ENCODE data around the gene SLC6A5.

SLC6A5 gene

DNA sequence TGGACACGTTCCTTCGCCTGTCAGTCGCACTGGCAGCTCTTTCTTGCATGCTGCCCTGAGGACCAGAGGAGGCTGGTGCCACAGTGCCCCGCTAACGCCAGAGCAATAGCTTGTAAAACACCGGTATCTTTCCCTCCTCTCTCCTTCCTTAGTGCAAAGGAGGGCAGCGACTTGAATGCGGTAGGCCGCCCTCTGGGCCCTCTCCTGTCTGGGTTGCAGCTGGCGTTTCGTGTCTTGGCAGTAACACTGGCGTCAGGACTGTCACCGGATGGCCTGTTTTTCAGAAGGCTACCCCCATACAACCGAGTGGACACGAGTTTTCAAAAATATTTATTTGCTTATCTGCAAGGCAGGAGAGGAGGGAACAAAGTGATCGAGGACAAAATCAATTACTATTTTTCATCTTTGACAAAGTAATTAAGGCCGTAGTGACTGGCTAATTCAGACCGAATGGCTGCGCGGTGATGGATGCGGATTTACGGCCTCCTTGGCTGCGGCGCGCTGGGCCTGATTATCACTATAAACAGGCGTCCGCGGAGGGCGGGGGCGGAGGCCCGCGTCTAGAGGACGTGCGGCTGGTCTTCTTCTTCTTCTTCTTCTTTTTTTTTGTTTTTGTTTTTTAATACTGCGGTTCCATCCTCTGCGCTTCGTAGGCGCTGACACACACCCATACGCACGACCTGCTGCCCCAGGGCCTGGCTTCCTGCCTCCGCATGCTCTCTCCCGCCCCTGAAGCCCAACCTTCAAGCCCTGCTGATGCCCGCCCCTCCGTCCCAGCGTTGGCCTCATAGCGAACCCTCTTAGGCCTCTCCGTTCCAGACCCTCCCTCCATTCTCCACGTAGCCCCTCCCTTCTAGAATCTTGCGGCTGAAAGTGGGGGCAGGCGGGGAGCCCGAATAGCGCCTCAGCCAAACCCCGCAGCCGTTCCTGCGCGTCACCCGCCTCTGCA, 2.9 kb upstream of the SLC6A5 start:
- DNase-seq (ENCODE audit: low read depth in 2 of 2): no peak

DNA sequence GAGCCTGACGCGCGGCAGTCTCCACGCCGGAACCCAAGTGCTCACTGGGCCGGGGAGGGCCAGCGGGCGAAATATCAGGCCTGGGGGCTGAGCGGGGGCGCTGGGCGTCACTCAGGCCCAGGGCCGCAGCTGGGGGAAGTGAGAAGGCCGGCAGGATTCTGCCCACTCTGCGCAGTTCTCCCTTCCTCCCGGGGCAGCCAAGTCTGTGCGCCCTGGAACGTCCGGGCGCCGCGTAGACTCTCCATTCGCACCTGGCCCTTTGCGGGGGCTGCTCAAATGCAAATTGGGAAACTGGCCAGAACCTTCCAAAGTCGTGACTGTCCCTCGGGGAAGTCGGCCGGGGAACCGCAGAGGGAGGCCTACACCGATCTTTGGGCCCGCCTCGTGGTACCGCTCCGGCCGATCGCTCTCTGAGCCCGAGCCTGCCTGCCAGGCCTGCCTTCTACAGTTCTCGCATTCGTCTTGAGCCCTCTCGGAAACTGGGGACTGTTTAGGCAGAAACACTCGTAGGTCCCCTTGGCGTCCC, 2.2 kb upstream of the SLC6A5 start:
- no peak for DNase-seq (ENCODE audit: low read depth in 2 of 2)

DNA sequence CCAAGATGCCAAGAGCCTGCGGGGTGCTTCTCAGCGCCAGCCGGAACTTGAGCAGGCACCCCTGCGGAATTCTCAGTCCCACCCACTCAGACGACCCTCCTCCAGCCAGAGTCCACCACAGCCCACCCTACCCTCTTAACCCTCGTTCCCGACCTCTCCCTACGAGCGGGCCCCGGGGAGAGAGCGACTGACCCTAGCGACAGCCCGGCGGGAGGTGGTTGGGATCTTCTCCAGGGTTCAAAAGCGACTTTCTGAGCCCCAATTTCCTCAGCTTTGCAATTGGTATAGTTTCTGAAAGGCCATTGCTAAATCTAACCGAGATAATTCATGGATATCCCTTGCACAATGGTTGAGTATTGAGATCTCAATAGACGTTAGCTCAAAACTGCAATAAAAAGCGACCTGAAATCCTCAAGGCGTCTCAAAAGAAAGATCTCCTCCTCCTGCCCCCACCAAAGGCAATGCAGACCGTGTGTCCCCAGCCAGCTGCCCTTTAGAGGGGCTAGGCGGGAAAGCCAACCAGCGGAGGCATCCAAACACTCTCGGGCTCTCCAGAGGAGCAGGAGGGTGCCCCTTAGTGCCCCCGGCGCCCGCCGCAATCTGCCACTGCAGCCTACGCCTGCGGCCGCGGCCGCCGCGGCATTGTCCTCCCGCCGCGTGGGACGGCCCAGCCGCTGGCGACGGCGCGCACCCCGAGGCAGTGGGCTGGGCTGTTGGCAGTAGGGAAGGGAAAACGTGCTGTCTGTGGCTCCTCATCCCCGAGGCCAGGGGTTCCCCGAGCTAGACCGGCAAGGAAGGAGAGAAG, 1.5 kb upstream of the SLC6A5 start:
- DNase-seq (ENCODE audit: low read depth in 2 of 2): no peak

DNA sequence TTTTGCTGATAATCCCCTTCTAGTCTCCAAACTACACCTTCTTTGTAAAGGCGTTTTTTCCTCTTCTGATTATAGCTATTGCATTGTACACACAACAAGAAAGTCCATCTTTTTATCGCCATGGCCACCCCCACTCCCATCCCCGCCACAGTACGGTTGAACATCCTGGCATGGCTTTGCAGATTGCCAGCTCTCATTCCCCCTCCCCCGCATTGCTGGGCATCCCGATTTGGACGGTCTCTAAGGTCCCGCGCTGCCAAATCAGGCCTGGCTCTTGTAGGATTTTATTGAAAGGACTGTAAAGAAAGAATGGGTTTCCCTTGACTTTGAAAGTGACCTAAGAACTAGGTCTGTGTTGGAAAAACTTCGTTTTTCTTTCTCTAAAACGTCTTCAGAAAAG, 916 bp upstream of the SLC6A5 start:
- no peak for DNase-seq (ENCODE audit: low read depth in 2 of 2)

DNA sequence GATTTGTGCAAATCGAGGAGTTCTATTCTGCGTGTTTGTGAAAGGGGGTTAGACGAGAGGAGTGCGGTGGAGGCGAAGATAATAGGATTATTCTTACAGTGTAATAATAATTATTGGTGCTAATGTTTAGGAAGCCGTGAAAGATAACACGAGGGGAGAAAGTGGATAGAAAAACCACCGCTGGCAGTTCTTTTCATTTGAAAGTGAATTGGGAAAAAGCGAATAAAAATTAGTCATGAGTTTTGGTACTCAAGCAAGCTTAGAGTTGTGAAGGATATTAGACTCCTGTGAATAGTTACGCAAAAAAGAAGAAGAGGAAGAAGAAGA, 575 bp downstream of the SLC6A5 start:
- no peak for DNase-seq (ENCODE audit: low read depth in 2 of 2)

DNA sequence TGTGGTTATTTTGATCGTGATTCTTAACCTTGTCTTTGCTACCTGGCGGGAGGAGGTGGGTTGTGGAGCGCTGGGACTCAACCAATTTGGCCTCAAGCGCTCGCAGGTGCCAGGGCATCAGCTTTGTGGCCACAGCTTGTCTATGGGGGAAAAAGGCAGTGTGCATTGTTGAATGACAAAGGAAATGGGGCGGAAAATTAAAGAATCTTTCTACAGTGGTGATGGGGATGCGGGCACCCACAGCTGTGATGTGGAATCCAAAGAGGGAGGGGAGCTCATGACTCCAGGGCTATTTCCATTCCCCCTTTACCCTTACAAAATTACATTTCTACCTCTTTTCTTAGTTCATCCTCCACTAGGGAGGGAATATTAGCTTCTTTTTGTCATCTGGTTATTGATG, 1.1 kb downstream of the SLC6A5 start:
- DNase-seq (ENCODE audit: low read depth in 2 of 2): no peak

DNA sequence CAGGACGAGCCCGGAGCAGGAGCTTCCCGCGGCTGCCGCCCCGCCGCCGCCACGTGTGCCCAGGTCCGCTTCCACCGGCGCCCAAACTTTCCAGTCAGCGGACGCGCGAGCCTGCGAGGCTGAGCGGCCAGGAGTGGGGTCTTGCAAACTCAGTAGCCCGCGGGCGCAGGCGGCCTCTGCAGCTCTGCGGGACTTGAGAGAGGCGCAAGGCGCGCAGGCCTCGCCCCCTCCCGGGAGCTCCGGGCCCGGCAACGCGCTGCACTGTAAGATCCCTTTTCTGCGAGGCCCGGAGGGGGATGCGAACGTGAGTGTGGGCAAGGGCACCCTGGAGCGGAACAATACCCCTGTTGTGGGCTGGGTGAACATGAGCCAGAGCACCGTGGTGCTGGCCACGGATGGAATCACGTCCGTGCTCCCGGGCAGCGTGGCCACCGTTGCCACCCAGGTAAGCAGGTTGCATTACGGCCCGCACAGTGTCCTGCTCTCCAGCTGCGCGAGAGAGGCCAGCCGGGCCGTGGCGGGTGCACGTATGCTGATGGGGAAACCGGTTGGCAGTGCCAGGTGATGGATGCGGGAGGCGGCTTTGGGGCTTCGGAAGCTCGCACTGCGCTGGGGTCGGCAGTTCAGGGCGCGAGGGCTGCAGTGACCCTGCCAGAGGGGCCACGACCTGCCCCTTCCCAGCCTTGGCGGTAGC, 2.0 kb downstream of the SLC6A5 start:
- DNase-seq (ENCODE audit: low read depth in 2 of 2): no peak

DNA sequence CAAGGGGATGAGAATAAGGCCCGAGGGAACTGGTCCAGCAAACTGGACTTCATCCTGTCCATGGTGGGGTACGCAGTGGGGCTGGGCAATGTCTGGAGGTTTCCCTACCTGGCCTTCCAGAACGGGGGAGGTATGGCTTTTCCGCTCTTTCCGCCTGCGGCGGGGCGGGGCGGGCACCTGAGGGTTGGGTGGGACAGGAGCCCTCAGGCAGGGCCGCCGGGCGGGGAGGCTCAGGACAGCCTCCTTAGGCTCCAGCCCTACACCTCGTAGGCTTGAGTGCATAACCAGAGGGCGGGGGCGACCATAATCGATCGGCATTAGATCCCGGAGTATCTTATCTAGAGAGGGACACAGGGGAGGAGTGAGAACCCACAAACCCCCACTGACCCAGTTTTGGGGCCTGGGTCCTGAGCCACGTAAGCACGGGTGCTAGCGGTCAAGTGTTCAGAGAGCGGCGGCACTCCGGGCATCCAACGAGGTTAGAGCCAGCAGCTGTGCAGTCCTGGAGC, 4.9 kb downstream of the SLC6A5 start:
- no peak for DNase-seq (ENCODE audit: low read depth in 2 of 2)

DNA sequence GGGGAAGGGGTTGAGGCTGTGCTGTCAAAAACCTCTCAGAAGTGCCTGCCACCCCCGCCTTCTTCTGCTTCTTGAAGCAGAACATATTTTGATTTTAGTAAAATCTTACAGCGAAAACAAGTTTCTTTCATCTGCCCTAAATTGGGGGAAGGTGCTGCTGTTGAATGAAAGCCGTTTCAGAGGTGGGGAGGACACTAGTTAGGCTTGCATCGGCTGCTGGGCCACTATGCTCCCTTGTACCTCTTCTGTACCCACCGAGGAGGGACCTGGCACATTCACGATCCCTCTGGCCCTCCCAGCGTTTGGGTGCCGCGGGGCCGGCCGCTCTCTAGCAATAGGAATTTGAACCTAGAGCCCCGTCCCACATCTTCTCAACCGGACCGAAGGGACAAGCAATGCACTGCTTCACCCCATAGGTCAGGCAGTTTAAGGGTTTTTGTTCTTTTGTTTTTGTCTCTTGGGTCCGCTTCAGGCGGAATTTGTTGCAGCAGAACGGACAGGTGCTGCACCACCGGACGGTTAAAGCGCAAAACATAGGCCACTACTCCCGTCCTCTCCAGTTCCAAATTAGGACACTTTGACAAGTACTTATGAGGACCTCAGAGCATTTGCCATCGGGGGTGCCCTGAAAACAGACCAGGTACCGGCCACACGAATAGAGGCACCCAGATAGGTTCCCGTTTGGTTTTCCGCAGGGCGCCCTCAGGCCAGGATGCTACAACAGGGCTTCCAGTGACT, 5.6 kb downstream of the SLC6A5 start:
- no peak for DNase-seq (ENCODE audit: low read depth in 2 of 2)

DNA sequence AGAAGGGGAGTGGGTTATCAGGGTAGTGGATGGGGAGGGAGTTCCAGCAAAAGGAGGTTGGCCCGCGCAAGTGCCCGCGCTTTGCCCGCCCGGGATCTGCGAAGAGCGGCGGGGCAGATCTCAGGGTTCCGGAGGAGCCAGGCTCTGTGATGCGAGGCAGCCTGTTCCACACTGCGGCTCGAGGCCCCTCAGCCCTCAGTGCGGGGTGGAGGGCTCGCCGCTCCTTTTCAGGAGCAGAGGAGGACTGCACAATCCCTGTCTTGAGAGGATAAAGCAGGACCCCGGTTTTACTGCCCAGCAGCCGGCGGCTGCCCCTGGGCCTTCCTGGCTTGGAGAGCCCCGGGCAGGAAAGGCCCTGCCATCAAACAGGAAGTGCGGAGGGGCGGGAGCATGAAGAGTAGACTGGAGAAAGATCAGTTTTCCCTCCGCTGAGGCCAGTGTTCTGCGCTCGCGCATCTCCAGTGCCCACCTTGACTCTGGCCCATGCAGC, 6.2 kb downstream of the SLC6A5 start:
- no peak for DNase-seq (ENCODE audit: low read depth in 2 of 2)

DNA sequence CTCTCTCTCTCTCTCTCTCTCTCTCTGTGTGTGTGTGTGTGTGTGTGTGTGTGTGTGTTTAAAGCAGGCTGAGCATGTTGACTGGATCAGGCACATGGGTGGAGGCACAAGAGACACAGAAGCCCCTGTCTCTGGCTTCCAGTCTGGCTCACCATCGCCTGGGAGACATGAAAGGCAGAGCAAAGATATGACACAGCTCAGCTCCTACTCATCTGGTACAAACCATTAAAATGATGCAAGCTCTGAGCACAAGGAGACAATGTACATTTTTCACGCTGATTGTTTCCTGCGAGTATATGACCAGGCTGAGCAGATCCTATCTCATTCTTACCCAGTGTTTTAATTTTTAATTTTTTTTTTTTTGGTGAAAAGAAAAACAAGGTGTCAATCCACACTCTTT, 9.5 kb downstream of the SLC6A5 start:
- DNase-seq (ENCODE audit: low read depth in 2 of 2): no peak

DNA sequence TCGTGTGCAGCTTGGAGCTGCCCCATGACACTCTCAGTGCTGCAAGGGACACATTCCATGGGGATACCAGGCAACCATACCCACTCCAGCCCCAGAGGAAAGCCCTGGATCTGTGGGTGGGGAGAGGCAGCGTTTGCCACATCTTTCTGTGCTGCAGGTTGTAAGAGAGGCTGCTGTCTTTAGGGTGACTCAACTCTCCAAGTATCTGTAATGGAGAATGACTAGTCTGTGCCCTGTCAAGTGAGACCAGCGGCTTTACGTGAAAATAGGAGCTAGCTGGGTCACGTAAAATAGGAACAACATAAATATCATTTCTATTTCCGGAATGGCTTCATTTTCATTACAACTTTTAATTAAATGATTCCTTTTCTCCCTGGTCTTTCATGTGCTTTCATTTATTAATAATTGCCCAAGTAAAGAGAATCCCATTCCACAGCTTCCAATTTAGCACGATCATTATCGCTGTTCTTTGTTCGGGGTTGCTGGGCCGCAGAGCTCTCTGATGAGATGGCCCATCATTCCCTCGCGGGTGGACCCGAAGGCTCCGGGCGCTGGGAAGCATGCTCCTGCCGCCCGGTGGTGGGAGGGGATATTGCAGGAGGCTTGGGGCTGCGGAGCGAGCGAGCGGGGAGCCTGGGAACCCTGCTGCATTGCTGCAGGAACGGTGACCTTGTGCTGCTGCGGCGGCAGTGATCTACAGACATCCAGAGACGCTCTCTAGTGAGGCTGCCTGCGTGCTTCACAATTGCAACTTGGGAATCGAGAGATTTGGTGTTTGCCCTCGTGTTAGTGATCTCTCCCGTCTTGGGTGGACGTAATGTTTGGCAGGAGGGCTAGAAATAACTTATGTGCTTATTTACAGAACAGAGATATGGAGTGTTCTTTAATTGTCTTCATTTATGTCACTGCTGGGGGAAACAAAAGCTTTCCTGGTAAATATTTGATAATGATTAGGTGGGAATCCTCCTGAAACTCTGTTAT, 10.6 kb downstream of the SLC6A5 start:
- DNase-seq (ENCODE audit: low read depth in 2 of 2): peak; percentile 56 to 64

DNA sequence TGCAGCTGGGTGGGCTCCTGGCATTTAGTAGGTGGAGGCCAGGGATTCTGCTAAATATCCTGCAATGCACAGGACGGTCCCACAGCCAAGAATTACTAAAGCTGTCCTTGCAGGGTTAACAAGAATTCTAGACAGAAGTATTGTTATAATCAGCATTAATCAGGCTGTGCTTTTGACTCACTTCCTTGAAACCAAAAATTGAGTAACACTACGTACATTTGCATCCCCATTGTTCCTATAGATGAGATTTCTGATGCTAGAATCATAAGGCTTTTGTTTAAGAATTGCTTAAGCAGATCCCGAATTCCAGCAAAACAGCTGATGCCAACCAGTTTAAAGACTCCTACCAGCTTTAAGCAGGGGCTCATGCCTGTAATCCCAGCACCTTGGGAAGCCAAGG, 11.4 kb downstream of the SLC6A5 start:
- DNase-seq (ENCODE audit: low read depth in 2 of 2): no peak

DNA sequence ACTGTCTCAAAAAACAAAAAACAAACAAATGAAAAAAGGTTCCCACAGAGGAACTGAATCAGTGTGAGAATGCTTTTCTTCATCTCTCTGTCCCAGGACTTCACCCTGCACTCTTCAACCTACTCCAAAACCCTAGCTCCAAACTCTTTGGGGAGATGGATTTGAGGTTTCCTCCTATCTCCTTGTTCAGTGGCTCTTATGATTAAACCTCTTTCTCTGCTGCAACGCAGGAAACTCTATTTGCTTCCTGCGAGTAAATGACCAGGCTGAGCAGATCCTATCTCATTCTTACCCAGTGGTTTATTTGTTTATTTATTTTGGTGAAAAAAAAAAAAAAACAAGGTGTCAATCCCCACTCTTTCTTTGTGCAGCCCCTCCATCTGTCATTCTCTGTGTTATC, 12.0 kb downstream of the SLC6A5 start:
- no peak for DNase-seq (ENCODE audit: low read depth in 2 of 2)

DNA sequence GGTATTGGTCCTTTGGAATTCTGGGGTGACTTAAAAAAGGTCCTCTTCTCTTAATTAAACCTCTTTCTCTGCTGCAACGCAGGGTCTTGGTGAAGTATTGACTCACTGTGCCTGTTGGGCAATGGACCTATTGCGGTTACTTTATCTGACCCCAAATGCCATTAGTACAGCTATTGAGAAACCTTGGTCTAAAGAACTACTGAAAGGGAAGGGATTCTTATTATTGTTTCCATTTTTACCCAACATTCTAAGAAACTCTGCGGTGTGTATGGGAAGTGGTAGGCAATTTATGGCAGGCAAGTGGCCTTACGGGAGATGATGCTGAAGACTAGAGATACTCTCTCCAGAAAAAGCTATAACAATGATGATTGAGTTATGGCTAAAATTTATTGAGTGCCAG, 12.5 kb downstream of the SLC6A5 start:
- DNase-seq (ENCODE audit: low read depth in 2 of 2): no peak

DNA sequence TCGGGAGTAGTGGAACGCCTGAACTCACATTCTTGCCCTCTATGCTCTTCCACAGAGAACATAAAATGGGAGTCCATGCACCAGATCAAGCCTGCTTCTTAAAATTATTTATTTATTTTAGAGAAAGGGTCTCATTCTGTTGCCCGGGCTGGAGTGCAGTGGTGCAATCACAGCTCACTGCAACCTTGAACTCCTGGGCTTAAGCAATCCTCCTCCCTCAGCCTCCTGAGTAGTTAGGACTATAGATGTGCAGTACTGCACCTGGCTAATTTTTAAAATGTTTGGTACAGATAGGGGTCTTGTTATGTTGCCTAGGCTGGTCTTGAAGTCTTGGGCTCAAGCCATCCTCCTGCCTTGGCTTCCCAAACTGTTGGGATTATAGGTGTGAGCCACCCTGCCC, 13.0 kb downstream of the SLC6A5 start:
- DNase-seq (ENCODE audit: low read depth in 2 of 2): no peak

DNA sequence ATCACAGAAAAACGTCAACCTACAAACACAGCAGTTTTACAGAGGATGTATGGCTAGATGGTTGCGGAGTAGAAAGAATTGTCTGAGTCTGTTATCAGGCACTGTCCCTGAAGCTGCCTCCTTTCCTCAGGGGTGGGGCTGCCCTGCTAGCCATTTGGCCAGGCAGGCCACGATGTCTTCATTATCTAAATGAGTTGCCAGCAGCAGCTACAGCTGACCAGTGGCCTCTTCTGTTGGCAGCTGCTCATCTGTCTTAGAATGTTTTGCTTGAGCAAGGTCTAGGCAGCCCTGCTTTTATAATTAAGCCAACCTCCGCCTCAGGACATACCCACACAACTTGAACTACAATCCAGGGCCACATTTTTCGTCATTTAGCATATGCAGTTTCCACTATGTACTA, 17.5 kb downstream of the SLC6A5 start:
- no peak for DNase-seq (ENCODE audit: low read depth in 2 of 2)

DNA sequence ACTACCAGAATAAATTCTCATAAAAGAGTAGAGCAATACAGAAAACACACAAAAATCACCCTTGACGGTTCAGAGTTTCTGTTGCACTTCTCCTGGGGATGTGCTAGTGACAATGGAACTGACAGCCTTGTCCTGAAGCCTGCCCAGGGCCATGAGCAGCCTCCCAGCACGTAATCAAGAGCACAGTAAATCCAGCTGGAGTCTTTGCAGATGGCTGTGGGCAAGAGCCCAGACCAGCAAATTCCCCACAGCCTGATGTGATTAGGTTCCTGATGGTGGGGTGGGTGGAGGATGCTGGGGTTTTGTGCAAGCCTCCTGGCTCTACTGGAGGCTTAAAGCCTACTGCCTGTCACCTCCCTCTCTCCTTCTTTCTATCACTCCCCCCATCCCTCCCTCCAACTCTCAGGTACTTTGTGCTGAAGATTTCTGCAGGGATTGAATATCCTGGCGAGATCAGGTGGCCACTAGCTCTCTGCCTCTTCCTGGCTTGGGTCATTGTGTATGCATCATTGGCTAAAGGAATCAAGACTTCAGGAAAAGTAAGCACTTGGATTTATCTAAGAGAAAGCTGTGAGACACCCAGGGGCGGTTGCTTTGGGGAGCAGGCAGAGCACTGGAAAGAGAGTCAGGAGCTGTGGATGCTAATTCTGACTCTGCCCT, 18.1 kb downstream of the SLC6A5 start:
- DNase-seq (ENCODE audit: low read depth in 2 of 2): no peak

DNA sequence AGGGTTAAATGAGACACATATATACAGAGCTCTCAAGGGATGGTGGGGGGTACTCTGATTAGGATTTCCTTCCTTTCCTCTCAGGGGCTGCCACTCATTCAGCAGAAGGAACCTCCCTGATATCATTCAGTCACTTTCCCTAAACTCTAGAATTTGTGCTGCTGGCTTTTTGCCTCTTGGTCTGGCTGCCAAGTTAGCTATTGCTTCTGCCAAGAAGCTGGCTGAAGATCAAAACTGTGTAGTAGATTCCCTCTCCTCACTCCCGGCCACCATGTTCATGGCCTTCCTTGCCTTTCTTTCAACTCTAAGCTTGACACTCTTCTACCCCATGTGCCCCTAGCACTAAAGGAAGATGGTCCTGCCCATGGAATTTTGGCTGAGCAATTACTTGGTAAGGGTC, 18.7 kb downstream of the SLC6A5 start:
- DNase-seq (ENCODE audit: low read depth in 2 of 2): no peak

Data from stimulated activated CD4-positive, alpha-beta T cell treated with anti-CD3 and anti-CD28 coated beads, Interleukin-4, amount 100 ng/mL, for 48 hours (primary cell).